Cortex of kidney (tissue), 1 donor: ENCODE data around the gene BAHCC1.

ENCODE experiments used
- DNase-seq: peaks from one replicate; lab custom pipeline; 2025; lab: John Stamatoyannopoulos, UW

BAHCC1 gene

DNA sequence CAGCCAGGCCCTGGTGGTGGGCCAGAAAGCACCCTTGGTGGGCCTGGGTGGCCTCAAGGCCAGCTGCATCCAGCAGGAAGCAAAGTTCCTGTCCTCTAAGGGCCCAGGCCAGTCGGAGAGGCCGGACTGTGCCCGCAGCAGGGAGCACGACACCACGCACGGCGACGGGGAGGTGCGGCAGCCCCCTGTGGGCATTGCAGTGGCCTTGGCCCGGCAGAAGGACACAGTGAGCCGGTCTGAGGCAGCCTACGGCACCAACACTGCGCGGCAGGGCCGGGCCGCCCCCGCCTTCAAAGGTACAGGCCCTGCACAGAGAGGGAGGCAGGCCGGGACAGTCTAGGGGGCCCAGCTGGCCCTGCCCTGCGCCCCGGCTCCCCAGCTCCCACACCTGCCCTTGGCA is 48.0 kb downstream of the BAHCC1 start:
- no peak for DNase-seq

DNA sequence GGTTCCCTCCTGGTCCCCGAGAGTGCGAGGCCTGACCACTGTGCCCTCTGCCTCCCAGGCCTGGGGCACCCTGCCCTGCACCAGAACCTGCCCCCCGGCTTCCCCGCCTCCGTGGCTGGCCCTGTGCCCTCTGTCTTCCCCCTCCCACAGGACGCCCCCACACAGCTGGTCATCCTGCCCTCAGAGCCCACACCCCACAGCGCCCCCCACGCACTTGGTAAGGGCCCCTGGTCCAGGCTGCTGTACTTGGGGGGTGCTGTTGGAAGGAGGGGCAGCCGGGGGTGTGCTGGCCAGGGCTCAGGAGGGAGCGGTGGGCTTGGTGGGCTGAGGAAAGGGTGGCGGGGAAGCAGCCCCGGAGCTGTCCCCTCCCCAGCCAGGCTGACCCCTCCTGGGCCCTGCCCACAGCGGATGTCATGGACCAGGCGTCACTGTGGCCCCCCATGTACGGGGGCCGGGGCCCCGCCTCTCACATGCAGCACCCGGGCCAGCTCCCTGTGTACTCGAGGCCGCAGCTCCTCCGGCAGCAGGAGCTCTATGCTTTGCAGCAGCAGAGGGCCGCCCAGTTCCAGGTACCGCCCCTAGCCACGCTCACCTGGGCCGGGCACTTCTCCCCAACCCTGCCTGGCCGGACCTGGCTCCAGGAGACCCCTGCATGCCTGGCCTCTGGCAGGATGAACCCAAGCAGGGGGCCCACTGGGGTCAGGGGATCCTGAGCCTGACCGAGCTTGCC is 49.5 kb downstream of the BAHCC1 start:
- no peak for DNase-seq

DNA sequence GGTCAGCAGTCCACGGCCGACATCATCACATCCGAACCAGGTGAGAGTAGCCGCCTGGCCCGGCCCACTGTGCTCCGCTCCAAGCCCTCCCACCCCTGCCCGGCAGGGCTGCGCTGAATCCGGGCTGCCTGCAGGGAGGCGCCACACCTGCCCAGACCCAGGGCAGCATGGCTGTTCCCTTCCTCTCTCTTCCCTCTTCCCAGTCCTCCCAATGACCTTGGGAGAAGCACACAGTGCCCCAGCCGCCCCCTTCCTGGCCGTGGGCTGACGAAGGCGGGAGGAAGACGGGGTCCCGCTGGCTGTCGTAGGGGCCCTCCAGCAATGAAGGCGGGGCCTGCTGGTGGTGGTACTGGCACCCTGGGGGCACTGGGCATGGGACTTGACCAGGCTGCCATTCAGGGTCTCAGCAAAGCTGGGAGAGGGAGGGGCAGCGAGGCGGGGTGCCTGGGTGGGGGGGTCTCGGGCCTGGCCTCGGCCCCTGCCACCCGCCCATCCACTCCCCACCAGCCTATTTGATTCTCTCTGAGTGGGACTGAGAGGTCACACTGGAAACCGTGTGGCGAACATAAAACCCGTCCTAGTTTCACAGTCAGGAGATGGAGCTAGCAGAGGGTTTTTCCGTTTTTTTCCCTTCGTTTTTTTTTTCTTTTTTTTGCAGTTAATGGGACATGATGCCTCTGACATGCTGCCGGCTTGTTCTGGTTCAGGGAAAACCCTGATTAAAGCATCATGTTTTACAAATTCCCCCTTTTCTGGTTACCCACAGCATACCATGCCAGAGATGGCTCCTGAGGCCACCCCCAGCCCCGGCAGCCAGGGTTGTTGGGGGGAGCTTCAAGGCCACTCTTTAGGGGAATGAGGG is 50.6 kb downstream of the BAHCC1 start:
- DNase-seq, result no peak

DNA sequence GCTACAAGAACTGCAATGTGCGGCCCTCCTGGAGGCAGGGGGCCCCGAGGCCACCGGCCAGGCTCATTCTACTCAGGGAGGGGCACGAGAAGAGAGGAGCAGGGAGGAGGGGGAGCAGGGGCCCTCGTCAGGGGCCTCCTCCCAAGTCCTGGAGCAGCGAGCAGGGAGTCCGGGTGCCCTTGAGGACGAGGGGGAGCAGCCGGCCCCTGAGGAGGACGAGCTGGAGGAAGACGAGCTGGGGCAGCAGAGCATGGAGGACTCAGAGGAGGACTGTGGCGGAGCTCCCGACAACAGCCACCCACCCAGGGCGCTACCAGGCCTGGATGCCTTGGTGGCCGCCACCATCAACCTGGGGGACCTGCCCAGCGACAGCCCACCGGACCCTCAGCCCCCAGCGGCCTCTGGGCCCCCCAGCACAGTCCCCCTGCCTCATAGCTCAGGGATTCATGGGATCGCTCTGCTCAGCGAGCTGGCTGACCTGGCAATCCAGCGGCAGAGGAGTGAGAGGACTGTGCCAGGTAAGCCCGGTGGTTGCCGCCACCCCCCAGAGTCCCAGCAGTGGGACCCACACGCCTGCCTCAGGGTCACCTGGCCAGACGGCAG is 52.2 kb downstream of the BAHCC1 start:
- DNase-seq, result no peak

DNA sequence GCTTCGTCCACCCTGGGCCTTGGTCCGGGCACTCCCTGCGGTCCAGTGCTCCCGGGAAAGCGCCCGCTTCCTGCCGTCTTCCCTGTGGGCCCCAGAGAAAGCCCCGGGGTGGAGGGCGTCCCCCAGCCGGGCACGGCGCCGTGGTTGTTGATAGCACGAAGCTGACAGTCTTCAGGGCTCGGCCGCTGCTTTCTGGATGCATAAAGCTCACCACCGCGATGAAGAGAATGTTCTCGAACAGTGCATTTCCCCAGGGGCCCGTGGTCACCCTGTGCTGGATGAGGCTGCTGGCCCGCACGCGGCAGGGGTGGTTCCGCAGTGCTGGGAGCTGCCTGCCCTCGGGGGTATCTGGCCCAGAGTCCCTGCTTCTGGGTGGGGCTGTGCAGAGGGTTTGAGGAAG is 53.2 kb downstream of the BAHCC1 start:
- no peak for DNase-seq

DNA sequence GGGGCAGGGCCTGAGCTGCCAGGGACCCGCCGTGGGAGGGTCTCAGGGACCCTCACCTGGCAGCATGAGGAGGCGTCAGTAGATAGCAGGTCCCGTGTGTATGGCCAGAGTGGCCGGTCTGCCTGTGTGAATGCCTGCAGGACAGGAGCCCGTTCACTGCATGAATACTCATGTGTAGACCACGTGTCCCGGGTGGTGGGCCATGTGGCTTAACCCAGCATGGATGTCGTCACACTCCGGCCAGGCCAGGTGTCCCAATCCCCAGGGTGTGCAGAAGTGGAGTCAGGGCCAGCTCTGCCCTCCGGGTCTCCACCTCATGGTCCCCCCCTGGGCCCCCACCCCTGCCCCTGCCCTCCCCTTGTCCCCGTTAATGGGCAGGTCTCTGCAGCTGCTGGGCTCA is 53.7 kb downstream of the BAHCC1 start:
- no peak for DNase-seq

DNA sequence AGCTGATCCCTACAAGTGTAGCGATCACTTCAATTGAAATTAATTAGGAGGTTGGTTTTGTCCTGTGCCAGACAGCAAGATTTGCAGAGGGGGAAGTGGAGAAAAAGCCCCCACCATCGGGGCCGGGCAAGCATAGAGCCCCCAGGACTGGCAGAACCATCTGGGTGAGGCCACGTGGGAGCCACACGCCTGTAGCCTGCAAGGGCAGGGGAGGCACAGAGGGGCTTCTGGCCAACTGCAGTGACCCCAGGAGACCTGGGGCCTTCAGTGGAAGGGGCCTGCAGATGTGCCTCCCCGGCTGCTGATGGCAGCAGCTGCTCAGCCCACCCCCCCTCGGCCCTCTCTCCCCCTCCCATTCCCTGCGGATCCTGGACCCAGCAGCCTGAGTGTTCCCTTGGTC is 54.1 kb downstream of the BAHCC1 start:
- no peak for DNase-seq

DNA sequence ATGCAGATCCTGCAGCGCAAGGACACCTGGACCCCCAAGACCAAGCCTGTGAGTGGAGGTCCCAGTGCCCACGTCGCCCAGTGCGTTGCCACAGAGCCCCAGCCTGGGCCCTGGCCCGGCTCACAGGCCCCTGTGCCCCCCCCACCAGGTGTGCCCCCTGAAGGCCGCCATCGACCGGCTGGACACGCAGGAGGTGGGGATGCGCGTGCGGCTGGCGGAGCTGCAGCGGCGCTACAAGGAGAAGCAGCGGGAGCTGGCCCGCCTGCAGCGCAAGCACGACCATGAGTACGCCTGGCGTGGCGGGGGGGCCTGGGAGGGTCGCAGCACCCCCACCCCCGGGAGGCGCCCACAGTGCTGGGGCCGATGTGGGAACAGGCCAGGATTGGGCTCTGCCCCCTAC is 56.6 kb downstream of the BAHCC1 start:
- no peak for DNase-seq

DNA sequence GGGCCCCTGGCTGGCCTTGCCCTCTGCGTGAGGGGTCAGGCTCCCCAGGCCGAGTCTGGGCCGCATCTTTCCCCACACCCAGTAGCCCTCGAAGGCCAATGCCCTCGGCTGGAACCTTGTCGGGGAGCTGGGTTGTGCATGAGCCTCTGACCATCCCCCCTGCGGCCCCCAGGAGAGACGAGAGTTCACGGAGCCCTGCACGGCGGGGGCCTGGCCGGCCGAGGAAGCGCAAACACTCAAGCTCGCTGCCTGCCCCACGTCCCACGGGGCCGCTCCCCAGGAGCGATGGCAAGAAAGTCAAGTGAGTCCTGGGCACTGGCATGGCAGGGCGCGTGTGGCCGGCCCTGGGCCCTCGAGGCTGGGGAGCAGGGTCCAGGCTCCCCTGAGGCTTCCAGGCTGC is 57.3 kb downstream of the BAHCC1 start:
- no peak for DNase-seq

DNA sequence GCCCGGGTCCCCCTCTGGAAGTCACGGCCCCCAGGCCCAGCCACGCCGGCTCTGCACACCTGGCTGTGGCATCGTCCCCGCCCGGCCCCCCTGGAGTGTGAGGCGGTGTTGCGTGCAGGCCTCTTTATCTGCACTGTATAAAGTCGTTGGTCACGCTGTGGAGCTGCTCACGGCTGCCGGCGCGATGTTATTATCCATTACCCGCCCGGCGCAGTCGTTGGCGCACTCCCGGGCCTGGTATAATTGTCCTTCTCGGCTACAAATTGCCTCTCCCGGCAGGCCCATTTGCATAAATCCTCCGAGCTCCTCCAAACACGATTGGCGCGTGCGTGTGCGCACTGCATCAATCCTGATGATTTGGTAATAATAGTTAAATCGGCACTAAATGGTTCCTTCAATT is 57.8 kb downstream of the BAHCC1 start:
- no peak for DNase-seq

DNA sequence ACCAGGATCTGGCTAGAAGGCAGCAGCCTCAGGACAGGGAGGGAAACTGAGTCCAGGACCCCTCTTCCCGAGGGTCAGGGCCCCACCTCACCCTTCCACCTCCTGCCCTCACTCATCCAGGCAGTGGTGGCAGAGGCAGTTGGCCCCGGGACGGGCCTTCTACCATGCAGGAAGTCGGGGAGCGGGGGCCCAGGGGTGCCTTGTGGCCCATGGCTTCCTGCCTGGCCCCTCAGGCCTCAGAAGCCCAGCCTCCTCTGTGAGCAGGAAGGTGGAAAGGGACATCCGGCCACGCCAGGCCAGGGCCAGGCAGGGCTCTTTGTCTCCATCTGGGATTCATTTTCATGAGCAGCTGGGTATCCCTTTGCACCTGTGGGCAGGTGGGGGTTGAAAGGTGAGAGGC is 58.5 kb downstream of the BAHCC1 start:
- no peak for DNase-seq

DNA sequence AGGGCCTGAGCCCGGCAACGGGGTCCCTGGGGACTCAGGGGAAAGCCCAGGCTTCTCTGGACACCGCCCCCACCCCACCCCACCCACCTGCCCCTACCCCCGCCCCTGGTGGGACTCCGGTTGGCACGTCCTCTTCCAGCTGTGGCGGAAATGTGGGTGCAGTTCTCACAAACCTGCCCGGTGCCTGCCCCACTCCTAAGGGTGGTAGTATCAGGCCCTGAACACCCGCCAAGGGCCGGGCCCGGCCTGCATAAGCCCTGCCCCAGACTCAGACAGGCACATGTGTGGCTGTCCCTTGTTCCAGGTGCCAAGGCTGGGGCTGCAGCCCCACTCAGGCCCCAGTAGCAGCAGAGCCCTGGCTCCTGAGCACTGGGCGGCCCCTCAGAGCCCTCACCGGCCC is 59.2 kb downstream of the BAHCC1 start:
- no peak for DNase-seq

DNA sequence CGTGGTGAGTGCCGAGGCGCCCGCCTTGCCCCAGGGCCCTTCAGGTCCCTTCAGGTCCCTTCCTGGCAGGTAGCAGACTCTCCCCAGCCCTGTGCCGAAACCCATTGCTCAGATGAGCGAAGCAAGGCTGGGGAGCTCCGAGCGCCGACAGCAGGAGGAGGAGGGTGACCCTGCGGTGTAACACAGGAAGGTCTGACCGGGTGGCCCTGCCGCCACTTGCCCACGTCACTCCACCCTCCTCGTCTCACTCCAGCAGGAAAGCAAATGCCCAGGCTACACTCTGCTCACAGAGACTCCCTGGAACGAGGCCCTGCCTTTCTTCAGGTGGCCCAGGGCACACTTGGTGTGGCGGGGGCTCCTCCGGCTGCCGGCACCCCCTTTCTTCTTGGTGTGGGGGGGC is 60.1 kb downstream of the BAHCC1 start:
- DNase-seq, result no peak

DNA sequence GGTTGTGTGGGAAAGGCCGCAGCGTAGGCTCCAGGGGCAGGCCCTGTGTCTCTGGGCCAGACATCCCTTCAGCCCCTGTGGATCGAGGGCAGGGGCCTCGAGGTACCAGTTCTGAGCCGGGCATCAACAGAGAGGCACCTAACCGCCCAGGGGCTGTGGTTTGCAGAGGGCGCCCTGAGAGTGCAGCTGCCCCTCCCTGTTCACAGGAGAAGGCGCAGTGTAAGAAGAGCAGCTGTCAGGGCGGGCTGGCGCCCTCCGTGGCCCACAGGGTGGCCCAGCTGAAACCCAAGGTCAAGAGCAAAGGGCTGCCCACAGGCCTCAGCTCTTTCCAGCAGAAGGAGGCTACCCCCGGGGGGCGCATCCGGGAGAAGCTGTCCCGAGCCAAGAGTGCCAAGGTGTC is 60.8 kb downstream of the BAHCC1 start:
- no peak for DNase-seq

DNA sequence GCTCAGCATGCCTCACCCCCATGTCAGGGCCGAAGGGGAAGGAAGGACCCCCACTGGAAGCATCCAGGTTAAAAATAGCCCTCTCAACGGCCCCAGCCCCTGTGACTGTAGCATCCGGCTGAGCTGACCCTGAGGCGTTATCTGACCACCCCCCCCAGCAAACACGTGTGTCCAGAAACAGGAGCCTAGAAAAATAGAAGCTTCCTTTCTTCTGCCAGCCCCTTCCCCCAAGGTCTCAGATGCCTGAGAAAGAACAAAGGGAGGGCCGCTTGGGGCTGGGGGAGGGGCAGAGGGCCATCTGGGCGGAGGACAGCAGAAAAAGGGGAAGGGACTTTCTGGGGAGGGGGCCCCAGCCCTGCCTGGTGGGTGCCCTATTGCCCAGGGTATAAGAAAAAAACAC is 61.5 kb downstream of the BAHCC1 start:
- DNase-seq, result no peak

DNA sequence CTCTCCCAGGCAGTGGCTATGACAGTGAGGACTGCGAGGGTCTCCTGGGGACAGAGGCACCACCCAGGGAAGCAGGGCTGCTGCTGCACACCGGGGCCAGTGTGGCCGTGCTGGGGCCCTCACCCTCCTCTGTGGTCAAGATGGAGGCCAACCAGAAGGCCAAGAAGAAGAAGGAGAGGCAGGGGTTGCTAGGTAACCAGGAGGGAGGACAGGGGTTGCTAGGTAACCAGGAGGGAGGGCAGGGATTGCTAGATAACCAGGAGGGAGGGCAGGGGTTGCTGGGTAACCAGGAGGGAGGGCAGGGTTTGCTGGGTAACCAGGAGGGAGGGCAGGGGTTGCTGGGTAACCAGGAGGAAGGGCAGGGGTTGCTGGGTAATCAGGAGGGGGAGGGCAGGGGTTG is 62.1 kb downstream of the BAHCC1 start:
- no peak for DNase-seq

DNA sequence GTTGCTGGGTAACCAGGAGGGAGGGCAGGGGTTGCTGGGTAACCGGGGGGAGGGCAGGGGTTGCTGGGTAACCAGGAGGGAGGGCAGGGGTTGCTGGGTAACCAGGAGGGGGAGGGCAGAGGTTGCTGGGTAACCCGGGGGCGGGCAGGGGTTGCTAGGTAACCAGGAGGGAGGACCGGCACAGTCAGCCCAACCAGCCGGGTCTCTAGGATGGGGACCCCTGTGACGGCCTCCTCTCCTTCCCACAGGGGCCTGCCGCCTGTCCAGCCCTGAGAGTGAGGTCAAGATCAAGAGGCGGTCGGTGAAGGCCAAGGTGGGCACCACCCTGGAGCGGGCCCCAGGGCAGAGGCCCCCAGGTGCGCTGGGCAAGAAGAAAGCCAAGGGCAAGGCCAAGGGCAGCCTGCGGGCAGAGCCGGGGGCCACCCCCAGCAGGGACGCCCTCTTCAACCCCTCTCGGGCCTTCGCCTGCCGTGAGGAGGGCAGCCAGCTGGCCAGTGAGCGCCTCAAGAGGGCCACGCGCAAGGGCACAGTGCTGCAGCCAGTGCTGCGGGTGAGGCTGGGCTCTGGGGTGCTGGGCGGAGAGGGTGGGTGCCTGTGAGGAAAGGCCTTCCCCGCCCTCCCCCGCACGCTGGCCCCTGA is 62.8 kb downstream of the BAHCC1 start:
- no peak for DNase-seq

DNA sequence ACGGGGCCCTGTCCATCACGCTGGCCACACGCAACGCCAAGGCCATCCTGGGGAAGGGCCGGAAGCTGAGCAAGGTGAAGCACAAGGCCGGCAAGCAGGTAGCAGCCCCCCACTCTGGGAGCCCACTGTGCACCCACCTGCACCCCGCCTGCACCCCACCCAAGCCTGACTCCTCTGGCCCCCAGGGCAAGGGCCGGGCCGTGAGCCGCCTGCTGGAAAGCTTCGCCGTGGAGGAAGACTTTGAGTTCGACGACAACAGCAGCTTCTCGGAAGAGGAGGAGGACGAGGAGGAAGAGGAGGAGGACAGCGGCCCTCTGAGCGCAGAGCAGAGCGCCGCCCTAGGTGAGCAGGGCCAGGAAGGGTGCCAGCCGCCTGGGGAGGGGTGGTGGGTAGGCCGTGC is 63.4 kb downstream of the BAHCC1 start:
- no peak for DNase-seq

DNA sequence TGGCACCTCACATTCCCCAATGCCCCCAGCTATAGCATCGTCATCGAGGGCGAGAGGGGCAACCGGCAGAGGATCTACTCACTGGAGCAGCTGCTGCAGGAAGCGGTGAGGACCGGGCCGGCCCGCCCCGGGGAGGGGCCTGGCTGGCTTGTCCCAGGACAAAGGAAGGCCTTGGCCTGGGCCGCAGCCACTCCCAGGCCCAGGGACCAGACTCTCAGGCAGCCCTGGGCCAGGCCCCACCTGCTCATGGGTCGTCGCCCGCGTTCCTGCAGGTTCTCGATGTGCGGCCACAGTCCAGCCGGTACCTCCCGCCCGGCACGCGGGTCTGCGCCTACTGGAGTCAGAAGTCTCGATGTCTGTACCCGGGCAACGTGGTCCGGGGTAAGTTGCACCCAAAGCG is 64.0 kb downstream of the BAHCC1 start:
- DNase-seq, result no peak

DNA sequence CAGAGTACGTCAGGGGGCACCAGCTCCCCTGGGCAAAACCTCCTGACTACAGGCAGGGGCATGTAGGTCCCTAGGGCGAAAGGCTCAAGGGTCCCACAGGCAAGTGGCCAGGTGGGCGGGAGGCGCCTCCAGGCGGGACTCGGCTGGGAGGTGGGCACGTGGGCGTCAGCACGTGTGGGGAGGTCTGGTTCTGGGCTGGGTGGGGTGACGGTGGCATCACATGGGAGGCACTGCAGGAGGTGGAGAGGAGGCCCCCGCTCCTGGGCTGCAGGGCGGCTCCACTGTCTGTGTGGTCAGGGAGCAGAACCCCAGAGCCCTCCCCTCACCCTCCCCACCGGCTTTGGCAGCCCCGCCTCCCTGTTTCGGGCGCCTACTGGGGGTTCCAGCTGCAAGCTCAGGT is 64.6 kb downstream of the BAHCC1 start:
- no peak for DNase-seq

DNA sequence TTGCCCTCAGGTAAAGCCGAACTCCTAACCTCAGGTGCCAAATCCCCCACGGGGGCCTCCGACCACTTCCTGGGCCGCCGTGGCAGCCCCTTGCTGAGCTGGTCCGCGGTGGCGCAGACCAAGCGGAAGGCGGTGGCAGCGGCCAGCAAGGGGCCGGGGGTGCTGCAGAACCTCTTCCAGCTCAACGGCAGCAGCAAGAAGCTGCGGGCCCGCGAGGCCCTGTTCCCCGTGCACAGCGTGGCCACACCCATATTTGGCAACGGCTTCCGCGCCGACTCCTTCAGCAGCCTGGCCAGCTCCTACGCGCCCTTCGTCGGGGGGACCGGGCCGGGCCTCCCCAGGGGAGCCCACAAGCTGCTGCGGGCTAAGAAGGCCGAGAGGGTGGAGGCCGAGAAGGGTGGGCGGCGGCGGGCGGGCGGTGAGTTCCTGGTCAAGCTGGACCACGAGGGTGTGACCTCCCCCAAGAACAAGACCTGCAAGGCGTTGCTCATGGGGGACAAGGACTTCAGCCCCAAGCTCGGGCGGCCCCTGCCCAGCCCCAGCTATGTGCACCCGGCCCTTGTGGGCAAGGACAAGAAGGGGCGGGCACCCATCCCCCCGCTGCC is 65.7 kb downstream of the BAHCC1 start:
- DNase-seq, result no peak
